Ramos (cell line): ENCODE results near the gene KLHL25.

ENCODE experiments used
- in situ Hi-C: fragments of 300-500 bp; cut with MboI; formaldehyde crosslinking; loops from one replicate; pipeline ENCODE4 v1.14.3; 2022; ENCODE audit warnings: low sequenced_read_pairs; ENCODE audit not compliant: unreplicated experiment

The KLHL25 gene, protein sequence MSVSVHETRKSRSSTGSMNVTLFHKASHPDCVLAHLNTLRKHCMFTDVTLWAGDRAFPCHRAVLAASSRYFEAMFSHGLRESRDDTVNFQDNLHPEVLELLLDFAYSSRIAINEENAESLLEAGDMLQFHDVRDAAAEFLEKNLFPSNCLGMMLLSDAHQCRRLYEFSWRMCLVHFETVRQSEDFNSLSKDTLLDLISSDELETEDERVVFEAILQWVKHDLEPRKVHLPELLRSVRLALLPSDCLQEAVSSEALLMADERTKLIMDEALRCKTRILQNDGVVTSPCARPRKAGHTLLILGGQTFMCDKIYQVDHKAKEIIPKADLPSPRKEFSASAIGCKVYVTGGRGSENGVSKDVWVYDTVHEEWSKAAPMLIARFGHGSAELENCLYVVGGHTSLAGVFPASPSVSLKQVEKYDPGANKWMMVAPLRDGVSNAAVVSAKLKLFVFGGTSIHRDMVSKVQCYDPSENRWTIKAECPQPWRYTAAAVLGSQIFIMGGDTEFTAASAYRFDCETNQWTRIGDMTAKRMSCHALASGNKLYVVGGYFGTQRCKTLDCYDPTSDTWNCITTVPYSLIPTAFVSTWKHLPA

DNA sequence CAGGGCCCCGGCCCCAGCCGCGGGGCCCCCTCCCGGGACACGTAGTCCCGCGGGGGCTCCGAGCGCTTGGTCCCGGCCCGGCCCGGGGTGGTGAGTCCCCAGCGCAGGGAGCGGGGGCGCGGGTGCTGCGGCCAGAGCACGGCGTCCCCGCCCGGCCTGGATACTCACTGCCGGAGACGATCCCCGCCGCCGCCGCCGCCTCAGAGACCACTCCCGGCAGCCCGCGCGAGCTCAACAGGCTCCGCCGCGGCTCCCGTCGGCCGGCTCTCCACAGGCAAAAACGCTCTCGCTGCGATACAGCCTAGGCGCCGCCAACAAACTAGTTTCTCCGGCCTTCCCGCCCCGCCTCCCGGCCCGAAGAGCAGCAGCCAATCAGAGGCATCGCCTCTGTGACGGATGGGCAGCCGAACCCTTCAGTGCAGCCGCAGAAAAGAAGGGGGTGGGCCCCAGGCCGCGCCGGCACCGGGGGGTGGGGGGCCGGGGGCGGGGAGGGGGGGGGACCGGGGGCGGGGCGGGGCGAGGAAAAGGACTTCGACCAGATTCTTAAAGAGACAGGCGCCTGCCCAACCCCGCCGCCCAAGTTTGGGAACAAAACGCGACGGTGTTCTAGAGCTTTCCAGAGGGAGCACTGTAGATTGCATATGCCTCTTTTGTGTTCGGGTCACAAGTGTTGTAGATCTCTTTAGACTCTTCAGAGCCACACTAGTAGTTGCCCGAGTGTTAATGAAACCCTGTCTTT is at the start of gene KLHL25:
KLHL25 (minus strand) TSS at position 328 of the 739 bp plus-strand sequence. CDS start 25,115 bp downstream, outside the sequence.
- in situ Hi-C loops = no loop called here

DNA sequence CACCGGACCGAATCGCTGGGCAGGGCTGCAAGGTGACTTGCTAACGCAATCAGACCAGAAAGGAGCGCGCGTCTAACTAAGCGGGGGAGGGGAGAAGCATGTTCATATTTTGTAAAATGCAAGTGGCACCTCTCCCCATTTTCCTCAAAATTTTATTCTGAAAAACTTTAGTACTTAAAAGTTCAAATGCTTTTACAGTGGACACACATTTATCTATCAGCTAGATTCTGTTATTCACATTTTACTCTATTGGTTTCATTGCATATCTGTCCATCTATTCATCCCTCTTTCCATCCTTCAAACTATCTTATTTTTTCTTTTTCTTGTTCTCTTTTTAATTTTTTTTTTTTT is 46.1 kb upstream of the KLHL25 start:
- in situ Hi-C loops = no loop called here

DNA sequence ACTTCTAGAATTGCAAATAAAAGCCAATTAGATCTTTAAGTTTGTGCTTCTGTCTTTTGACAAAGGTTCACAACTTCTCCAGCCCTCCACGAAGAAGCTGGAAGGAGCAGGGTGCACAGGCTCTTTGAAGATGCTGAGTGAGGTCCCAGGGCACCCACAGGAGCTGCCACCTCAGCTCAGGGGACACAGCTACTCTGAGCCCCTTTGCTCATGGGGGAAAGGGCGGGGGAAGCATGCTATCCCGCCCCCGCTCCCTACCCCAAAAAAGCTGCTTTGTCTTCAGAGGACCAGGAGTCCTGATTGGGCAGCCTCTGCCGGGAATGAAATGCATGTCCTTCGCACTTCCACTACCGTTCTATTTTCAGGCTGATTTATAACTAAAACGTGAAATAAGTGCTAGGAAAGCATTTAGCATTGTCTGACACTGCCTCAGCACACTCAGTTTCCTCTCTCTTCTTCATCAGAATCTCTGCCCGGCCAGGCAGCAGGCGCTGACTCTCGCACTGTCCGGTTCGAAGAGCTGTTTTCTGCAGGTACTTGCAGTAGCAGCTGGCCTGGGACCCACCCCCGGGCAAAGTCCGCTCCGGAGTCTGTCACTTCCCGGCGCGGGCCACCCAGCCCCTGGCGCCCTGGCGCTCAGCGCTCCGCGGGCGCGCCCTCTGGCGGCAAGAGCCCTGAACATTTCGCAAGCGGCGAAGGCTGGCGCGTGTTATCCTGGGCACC is 45.5 kb upstream of the KLHL25 start:
- in situ Hi-C loops = no loop called here

DNA sequence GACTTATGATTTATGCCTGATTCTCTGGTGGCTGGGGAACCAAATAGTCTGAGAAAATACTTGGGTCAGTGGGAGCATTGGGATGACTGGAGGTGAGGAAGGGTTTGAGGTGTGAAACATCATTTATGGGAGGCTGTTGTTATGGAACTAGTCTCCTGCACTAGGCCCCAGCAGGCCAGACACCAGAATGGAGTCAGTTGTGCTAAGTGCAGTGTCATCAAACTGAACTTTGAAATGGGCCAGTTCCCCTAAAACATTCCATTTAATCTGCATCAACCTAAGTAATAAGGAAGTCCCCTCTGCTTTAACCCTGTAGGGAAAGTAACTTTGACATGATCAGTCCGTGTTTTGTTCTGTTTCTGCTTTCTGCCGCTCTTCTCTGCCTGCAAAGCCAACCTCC is 44.9 kb upstream of the KLHL25 start:
- in situ Hi-C loops = loop anchor here (5.0 kb wide), 1 partner anchor 547 kb away; no protein-coding TSS in a partner anchor

DNA sequence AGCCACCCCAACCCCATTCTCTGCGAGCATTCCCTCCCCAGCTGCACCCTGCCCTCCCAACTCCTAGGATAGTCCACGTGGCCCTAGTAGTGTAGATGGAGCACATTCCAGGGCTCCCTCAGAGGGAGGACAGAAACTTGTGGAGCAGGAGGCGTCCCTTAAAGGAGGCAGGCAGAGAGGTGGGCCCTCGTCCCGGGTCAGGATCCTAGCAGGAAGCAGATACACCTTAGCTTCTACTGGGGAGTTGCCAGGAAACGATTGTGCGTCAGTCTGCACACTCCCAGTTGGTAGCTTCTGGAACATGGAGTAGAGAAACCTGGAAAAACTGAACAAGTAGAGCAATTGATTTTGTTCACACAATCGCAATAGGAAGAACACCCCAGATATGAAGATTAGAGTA is 43.9 kb upstream of the KLHL25 start:
- in situ Hi-C loops = loop anchor here (5.0 kb wide), 1 partner anchor 546 kb away; no protein-coding TSS in a partner anchor

DNA sequence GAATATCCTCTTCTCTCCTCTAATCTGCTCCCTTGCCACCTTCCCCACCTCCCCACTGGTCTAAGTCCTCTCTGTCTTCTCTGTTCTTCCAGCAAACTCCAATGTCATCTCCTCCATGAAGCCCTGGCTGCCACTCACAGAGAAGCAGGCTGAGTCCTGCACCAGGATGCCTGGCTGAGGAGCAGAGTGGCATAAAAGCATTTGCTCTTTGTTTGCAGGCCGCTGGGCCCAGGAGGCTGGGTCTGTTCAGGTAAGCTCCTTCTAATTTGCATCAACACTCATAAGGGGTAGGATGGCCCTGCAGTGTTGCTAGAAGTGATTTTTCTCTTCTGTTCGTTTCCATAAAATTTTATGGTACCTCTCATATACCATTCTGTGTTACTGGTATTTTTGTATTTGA is 43.2 kb upstream of the KLHL25 start:
- in situ Hi-C loops = loop anchor here (5.0 kb wide), 1 partner anchor 546 kb away; no protein-coding TSS in a partner anchor

DNA sequence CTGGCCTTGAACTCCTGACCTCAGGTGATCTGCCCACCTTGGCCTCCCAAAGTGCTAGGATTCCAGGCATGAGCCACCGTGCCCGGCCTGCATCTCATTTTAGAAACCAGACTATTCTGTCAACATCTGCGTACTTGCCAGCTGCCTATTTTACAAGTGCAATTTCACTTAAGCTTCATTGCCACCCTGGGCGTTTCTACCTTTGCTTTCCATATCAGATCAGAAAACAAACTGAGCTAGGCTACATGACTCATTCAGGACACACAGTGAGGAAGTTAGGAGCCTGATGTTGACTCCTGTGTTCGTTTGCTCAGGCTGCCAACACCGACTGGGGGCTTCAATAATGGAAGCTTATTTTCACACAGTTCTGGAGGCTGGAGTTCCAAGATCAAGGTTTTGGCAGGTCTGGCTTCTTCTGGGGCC is 42.3 kb upstream of the KLHL25 start:
- in situ Hi-C loops = loop anchor here (5.0 kb wide), 1 partner anchor 545 kb away; no protein-coding TSS in a partner anchor

DNA sequence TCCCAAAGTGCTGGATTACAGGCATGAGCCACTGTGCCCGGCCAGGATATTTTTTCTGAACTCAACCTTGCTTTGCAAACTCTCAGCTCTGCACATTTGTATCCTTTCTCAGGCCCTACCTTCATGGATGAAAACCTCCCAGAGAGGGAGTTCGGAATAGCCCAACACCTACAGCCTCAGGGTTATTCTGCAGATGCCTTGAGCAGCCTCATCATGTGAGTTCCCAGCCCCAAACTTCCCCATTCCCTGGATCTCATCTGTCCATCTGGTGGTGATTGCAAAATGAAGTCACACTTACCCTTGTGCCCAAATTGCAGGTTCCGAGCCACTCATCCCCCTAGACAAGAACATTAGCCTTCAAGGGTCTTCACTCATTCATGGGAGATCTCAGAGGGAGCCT is 39.9 kb upstream of the KLHL25 start:
- in situ Hi-C loops = loop anchor here (5.0 kb wide), 2 partner anchors 87 to 542 kb away; no protein-coding TSS in a partner anchor

DNA sequence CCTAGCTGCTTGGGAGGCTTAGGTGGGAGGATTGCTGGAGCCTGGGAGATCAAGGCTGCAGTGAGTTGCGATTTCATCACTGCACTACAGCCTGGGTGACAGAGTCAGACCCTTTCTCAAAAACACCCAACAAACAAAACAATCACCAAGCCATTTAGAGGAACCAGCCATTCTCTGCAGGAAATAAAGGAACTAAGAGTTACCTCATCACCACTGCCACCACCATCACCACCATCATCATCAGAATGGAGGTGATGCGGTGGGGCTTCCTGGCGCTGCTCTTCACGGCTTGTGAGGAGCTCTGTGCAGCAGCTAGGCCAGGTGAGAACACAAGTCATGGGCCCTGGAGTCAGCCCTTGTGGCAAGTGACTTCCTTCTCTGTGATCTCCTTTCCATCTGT is 37.7 kb upstream of the KLHL25 start:
- in situ Hi-C loops = loop anchor here (5.0 kb wide), 1 partner anchor 85 kb away; no protein-coding TSS in a partner anchor

DNA sequence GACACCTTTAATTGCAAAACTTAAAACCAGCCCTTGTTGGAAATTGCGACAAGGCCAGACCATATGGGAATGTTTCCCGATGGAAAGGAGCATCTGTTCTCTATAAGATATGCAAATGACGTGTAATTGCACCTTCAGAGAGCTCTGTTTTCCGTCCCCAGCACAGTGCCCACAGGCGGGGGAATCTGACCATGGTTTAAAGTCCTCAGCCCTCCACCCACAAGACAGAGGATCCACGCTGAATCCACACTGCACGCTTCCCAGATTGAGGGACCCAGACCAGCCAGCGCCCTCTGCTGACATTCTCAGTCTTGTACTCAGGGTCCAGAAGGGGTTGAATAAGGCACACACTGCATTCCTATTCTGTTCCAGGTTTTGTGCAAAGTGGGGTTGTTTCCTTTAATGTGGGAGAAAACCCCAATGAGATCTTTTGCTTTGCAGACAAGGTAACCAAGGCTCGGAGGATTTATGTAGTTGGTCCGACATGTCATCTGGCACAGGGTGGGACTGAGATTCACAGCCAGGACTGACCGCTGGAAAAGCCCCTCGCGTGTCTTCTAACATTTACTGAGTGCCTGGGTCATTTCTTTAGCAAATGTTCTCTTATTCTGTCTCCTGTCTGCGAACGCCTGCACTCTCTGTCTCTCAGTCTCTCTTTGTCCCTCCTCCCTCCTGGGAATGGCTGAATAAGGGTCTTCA is 36.8 kb upstream of the KLHL25 start:
- in situ Hi-C loops = loop anchor here (5.0 kb wide), 1 partner anchor 84 kb away; no protein-coding TSS in a partner anchor

DNA sequence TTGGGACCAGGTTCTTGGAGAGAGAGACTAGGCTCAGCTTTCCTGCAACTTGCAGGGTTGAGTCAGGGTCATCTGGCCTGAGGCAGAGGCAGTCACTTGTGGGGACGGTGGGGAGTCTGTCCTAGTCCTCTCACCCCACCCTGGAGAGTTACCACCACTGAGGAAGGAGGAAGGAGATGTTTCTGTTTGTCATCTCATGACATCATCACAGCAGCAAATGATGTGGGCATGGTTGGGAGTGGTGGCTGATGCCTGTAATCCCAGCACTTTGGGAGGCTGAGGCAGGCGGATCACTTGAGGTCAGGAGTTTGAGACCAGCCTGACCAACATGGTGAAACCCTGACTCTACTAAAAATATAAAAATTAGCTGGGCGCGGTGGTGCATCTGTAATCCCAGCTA is 35.0 kb upstream of the KLHL25 start:
- in situ Hi-C loops = loop anchor here (5.0 kb wide), 1 partner anchor 82 kb away; no protein-coding TSS in a partner anchor

DNA sequence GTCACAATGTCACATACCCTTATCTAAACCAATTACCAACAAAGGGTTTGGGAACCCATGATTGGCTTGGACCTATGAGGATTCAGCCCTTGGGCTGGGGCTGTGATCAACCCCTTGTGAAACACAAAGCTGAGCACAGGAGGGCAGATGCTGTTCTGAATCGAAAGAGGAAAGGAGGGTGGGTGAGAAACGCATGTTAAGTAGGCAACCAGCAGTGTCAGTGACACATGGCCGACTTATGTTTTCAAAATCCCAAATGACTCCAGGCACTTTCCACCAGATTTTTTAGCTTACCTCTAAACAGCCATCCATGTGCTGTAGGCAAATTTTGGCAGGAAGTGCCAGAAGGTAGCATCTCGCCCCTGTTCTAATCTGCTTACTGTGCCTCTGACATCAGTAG is 34.1 kb upstream of the KLHL25 start:
- in situ Hi-C loops = no loop called here

DNA sequence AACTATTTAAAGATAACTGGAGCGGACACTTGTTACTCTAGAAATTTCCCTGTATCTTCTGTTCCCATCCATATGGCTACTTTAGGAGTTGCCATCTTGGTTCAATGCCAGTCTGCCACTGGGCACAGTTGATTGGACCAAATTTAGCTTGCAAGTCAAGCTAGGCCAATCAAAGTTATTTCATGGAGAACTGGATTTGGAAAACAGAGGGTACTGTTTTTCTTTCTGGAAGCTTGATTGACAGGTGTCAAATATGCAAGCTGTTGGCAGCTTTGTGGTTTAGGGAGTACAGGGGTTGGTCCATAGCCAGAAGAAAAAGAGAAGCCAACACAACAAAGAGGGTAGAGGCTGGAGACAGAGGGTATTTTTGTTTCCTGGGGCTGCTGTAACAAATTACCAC is 33.4 kb upstream of the KLHL25 start:
- in situ Hi-C loops = no loop called here

DNA sequence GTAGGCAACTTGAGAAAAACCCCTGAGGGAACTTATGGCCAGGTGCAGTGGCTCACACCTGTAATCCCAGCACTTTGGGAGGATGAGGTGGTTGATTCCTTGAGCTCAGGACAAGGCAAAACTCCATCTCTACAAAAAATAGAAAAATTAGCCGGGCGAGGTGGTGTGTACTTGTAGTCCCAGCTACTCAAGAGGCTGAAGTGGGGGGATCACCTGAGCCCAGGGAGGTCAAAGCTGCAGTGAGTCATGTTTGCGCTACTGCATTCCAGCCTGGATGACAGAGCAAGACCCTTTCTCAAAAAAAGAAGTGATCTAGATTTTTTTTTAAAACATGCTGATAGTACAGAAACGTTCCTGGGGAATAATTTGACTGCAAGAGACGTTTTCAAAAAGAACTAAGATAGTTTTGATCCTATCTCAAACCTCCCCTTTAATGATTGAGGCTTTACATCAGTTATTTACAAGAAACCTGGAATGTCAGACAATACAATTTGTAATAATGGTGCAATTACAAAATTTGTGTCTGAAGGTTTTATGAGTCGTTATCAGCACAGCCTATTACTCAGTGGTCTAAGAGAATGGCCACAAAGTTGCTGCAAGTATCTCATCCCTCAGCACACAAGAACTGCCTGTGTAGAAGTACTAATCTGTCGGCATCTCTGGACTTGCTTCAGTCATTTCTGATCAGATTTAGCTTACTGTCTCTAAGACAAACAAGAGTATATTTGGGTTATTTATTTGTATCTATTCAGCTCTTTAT is 32.2 kb upstream of the KLHL25 start:
- in situ Hi-C loops = no loop called here

DNA sequence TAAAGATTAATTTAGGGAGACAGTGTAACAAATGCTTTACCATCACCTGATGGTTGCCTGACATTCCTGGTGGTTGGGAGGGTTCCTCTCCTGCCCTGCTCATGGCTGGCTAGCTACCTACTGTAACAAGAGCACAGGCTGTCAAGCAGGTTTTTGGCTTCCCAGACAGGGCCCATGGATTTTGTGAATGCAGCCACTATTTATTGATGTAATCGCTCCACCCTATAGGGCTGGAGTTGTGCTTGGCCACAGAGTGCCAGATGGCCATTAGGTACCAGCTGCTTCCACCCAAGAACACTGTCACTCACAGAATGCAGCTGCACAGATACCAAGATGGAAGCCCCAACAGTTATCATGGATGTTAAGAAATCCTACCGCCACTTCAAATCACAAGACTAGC is 31.0 kb upstream of the KLHL25 start:
- in situ Hi-C loops = no loop called here

DNA sequence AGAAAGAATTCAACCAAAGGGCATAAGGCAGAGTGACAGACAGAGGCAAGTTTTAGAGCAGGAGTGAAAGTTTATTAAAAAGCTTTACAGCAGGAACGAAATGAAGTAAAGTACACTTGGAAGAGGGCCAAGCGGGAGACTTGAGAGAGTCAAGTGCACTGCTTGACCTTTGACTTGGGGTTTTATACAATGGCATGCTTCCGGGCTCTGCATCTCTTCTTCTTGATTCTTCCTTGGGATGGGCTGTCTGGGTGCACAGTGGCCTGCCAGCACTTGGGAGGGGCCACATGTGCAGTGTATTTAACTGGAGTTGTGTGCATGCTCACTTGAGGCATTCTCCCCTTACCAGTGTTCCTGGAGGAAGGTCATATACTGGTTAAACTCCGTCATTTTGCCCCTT is 30.4 kb upstream of the KLHL25 start:
- in situ Hi-C loops = no loop called here

DNA sequence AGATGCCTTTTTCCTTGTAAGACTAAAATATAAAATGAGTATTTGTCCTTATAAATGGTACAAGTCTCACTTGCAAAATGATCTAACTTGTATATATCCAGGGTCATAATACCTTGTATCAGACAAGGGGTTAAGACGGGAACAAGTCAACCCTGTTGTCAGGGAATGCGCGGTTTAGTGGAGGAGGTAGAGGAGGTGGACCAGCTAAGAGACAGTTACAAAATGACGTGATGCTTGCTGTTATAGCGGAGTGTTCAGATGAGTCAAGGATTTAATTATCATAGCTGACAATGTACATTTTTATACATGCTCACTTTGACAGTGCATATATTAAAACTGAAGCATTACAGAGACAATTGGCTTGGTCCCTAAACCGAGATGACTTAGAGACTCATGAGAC is 26.8 kb upstream of the KLHL25 start:
- in situ Hi-C loops = no loop called here

DNA sequence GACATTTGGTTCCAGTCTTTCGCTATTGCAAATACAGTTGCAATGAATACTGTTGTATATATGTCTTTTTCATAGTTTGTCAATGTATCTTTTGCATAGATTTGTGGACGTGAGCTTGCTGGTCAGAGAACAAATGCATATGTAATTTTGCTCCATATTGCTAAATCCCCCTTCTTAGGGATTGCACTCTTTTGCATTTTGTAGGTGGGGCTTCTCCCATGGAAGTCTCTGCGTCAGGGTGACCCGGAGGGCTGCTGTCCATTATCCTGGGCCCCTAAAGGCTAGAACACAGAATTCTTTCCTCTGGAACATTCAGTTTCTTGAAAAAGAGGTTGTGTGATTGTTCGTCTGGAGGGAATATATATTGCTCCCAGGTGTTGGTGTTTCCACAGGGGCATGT is 25.2 kb upstream of the KLHL25 start:
- in situ Hi-C loops = no loop called here

DNA sequence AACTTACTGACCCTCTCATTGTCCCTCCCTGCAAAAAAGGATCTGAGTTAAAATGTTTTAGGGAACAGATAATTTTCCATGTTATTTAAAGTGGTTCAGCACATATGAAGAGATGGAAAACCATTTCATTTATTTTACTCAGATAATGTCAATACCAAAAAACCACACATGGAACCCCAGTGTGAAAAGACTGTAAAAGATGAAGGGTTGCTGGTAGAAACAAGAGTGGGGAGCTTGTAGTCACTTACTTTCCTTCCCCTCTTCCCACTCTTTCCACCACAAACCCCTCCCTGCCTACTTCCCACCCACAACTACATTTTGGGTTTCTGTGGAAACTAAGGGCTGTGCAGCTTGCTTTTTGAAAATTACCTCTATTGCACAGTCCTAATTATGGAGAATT is 18.5 kb upstream of the KLHL25 start:
- in situ Hi-C loops = no loop called here
